HepG2 (cell line): Measurements from ENCODE around the gene ITGB2. TPM values are rescaled to one million over a fixed set of nuclear protein-coding genes. Genes with fewer than 3 reads are reported as not detected.

Source experiments
- ADNP ChIP-seq: sonication (generic); formaldehyde crosslinking; IDR thresholded peaks from 2 replicates; pipeline ENCODE4 v1.4.0; 2020; ENCODE audit warnings: missing genetic modification reagents
- BCLAF1 ChIP-seq: fragments of 450-650 bp; IDR thresholded peaks from 2 replicates; pipeline ENCODE4 v1.6.1; 2017; ENCODE audit warnings: mild to moderate bottlenecking
- ERF ChIP-seq: IDR thresholded peaks from 2 replicates; pipeline ENCODE4 v1.6.1; 2018; ENCODE audit warnings: missing biosample characterization, missing genetic modification reagents
- FLYWCH1 ChIP-seq: sonication (generic); formaldehyde crosslinking; IDR thresholded peaks from 2 replicates; pipeline ENCODE4 v1.8.1; 2023; ENCODE audit warnings: mild to moderate bottlenecking, missing genetic modification reagents
- HNF4G ChIP-seq, 2 experiments: sonication (generic) in 1 of 2; formaldehyde crosslinking in 1 of 2; IDR thresholded peaks; 2 replicates each; pipeline versions ENCODE4 v1.4.0 to v1.6.1; 2011 to 2020; ENCODE audit warnings: borderline replicate concordance in 2 of 2, low read depth in 2 of 2, mild to moderate bottlenecking in 2 of 2, low read length in 1 of 2, missing genetic modification reagents in 1 of 2, moderate library complexity in 1 of 2
- IKZF4 ChIP-seq: sonication (generic); formaldehyde crosslinking; IDR thresholded peaks from 2 replicates; pipeline ENCODE4 v1.5.1; 2020; ENCODE audit warnings: borderline replicate concordance, mild to moderate bottlenecking, low read depth, missing genetic modification reagents; ENCODE audit errors: not compliant biosample characterization
- KMT2A ChIP-seq: sonication (generic); formaldehyde crosslinking; IDR thresholded peaks from 2 replicates; pipeline ENCODE4 v1.4.0; 2020; ENCODE audit warnings: missing genetic modification reagents
- MAFK ChIP-seq, 2 experiments: IDR thresholded peaks in 1 of 2; conservative IDR thresholded peaks in 1 of 2; 2 replicates each; pipeline ENCODE4 v1.6.1; 2011; ENCODE audit warnings: improper control_type of control experiment in 2 of 2, low read length in 2 of 2
- MIXL1 ChIP-seq: IDR thresholded peaks from 2 replicates; pipeline ENCODE4 v1.6.1; 2016
- NCOA2 ChIP-seq: sonication (generic); formaldehyde crosslinking; IDR thresholded peaks from 2 replicates; pipeline ENCODE4 v1.8.0; 2022; ENCODE audit warnings: inconsistent platforms
- NFE2 ChIP-seq: sonication (generic); formaldehyde crosslinking; IDR thresholded peaks from 2 replicates; pipeline ENCODE4 v1.4.0; 2020; ENCODE audit warnings: missing genetic modification reagents
- NR2C2 ChIP-seq: sonication (generic); formaldehyde crosslinking; IDR thresholded peaks from 2 replicates; pipeline ENCODE4 v1.4.0; 2020; ENCODE audit warnings: missing genetic modification reagents, mild to moderate bottlenecking, moderate library complexity, borderline replicate concordance
- ONECUT2 ChIP-seq: sonication (generic); formaldehyde crosslinking; IDR thresholded peaks from 2 replicates; pipeline ENCODE4 v1.4.0; 2020; ENCODE audit warnings: missing genetic modification reagents
- RFX3 ChIP-seq: IDR thresholded peaks from 2 replicates; pipeline ENCODE4 v1.6.1; 2016; ENCODE audit warnings: missing biosample characterization, missing genetic modification reagents
- SAP130 ChIP-seq: IDR thresholded peaks from 2 replicates; pipeline ENCODE4 v1.6.1; 2016; ENCODE audit warnings: low read depth
- SMAD3 ChIP-seq: sonication (generic); formaldehyde crosslinking; IDR thresholded peaks from 2 replicates; pipeline ENCODE4 v1.4.0; 2020; ENCODE audit warnings: missing genetic modification reagents
- TEAD3 ChIP-seq: optimal IDR thresholded peaks from 2 replicates; pipeline ENCODE3; 2016; ENCODE audit warnings: borderline replicate concordance
- ZBTB46 ChIP-seq: sonication (generic); formaldehyde crosslinking; IDR thresholded peaks from 2 replicates; pipeline ENCODE4 v1.4.0; 2020; ENCODE audit warnings: mild to moderate bottlenecking, missing genetic modification reagents, borderline replicate concordance
- ZFP62 ChIP-seq: sonication (generic); formaldehyde crosslinking; IDR thresholded peaks from 2 replicates; pipeline ENCODE4 v1.4.0; 2020; ENCODE audit warnings: missing genetic modification reagents
- ZNF275 ChIP-seq: sonication (generic); formaldehyde crosslinking; IDR thresholded peaks from 2 replicates; pipeline ENCODE4 v1.8.0; 2022; ENCODE audit warnings: missing genetic modification reagents, mild to moderate bottlenecking, inconsistent platforms, borderline replicate concordance
- ZNF280B ChIP-seq: sonication (generic); formaldehyde crosslinking; IDR thresholded peaks from 2 replicates; pipeline ENCODE4 v1.5.0; 2020; ENCODE audit warnings: missing genetic modification reagents, mild to moderate bottlenecking, borderline replicate concordance
- ZNF282 ChIP-seq: fragments of 450-650 bp; IDR thresholded peaks from 2 replicates; pipeline ENCODE4 v1.6.1; 2018; ENCODE audit not compliant: partially characterized antibody
- ZNF557 ChIP-seq: sonication (generic); formaldehyde crosslinking; IDR thresholded peaks from 2 replicates; pipeline ENCODE4 v1.4.0; 2020; ENCODE audit warnings: missing genetic modification reagents
- polyA plus RNA-seq, 8 experiments: library from polyadenylated mRNA; depleted of rRNA in 3 of 8; stranded (reverse) in 7 of 8; unstranded in 1 of 8; fragments of >200 nt; fragmentation: Illumina TruSeq in 4 of 8; extraction: Trizol in 4 of 8; gene quantifications; 2 replicates each; pipeline versions ENCODE4 v1.2.1 to v1.2.3, GENCODE V29; 2011 to 2016; ENCODE audit warnings: low read depth in 4 of 8, missing spikeins in 1 of 8, mixed read lengths in 1 of 8; ENCODE audit not compliant: insufficient read depth in 1 of 8
- total RNA-seq, 5 experiments: library from RNA; depleted of rRNA; stranded (reverse); fragments of >200 nt; fragmentation: Illumina TruSeq; extraction: Trizol; gene quantifications; 2 replicates each; pipeline ENCODE4 v1.2.3, GENCODE V29; 2016; ENCODE audit warnings: low read depth in 1 of 5

Gene ITGB2
- total and polyA plus RNA-seq, 2 of the 13 experiments (the other 11 are each of a cell fraction or from before 2014, with no cell fraction given): 4.2 to 18.0 TPM

GRCh38 chr21:44910229-44911067, 10.3 kb downstream of the ITGB2 start (continued):
- TF ChIP-seq ZNF275 (CRISPR knock-in tag) (no peak), IKZF4 (CRISPR knock-in tag) (no peak), ERF (CRISPR knock-in tag) (0 out of 2 replicates have a peak, but pooled peaks have one; percentile 23), ZBTB46 (no peak), RFX3 (CRISPR knock-in tag) (no peak), TEAD3 (CRISPR knock-in tag) (peak; percentile 63), KMT2A (CRISPR knock-in tag) (no peak), NR2C2 (CRISPR knock-in tag) (peak; percentile 48; the same call in 1 of the 2 replicates), HNF4G (IDR thresholded peaks at IDR 0.05; ENCODE audit: borderline replicate concordance, low read depth, low read length) (peak; percentile 54; the same call in 1 of the 2 replicates), HNF4G (CRISPR knock-in tag; IDR thresholded peaks at IDR 0.05; ENCODE audit: borderline replicate concordance, low read depth) (no peak), NCOA2 (peak; percentile 44; the same call in 1 of the 2 replicates), MIXL1 (CRISPR knock-in tag) (no peak), FLYWCH1 (no peak), ZNF282 (no peak), BCLAF1 (no peak), ZNF280B (CRISPR knock-in tag) (0 out of 2 replicates have a peak, but pooled peaks have one; percentile 38), ZFP62 (CRISPR knock-in tag) (no peak), MAFK (conservative IDR thresholded peaks at IDR 0.05 in 1 of 2, IDR thresholded peaks at IDR 0.05 in 1 of 2; ENCODE audit: low read length in 2 of 2) (no peak), ZNF557 (CRISPR knock-in tag) (0 out of 2 replicates have a peak, but pooled peaks have one; percentile 55), SAP130 (CRISPR knock-in tag) (peak; percentile 55; the same call in 1 of the 2 replicates), SMAD3 (CRISPR knock-in tag) (no peak), NFE2 (CRISPR knock-in tag) (no peak), ONECUT2 (CRISPR knock-in tag) (no peak), ADNP (no peak)
